RKO (cell line): Measurements from ENCODE around the gene MRM1.
"Not testable (repeated sequence)": the region's sequence is repeated elsewhere in the genome, so short reads cannot be mapped to it uniquely, and the experiment has no call there.

Source experiments
- DNase-seq: peaks from one replicate; pipeline ENCODE4 v3.0.0-alpha.2; 2016; ENCODE audit warnings: low spot score

Gene MRM1

DNA sequence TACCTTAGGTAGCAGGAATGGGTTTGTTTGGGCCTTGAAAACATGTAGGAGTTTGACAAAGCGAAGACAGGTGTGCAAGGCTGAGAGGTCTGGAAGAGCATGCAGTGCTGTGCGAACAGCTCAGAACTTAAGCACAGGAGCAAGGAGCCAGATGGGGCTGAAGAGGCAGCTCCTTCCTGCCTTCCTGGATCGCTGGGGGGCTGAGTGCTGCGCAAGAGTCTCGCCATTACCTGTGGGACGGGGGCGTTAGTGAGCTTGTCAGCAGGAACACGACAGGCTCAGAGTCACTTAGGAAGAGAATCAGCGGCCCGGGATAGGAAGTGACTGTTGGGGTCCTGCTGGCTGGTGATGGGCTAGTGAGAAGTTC, 464 bp upstream of the MRM1 start:
- no peak for DNase-seq

DNA sequence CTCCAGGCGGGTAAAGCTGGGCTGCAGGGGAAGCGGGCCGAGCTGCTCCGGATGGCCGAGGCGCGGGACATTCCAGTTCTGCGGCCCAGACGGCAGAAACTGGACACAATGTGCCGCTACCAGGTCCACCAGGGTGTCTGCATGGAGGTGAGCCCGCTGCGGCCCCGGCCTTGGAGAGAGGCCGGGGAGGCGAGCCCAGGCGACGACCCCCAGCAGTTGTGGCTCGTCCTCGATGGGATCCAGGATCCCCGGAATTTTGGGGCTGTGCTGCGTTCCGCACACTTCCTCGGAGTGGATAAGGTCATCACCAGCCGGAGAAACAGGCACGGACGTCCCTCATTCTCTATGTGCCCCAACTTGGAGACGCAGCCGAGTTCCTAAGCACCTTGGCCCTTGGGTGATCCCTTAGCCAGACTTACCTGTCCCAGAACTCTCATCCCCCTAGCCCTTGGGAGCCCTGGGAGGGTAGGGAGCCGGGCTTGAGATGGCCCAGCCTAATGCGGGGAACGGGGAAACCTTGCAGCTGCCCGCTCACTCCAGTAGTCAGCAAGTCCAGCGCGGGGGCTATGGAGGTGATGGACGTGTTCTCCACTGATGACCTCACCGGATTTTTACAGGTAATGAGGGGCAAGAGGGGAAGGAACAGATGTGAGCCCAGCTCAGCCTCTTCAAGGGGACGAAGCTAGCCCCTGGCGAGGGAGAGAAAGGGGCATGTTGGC, 806 bp downstream of the MRM1 start:
- peak; percentile 39 for DNase-seq

DNA sequence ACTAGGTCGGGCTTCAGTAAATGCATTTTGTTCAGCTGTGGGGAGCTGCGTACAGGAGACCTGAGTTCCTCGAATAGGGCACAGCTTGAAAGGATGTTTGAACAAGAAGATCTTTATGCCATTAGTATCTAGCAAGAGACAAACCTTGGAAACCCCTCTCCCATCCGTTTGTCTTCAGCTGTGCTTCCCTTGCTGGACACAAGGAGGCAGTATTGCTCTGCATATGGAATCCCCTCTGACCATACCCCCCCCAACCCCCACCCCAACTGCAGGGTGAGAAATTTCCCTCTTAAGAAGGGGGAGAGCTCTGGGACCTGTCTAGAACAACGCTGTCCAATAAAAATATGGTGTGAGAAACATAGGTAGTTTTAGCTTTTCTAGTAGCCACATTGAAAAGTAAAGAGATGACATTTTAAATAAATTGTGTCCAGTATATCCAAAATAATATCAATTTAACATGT, 1.6 kb downstream of the MRM1 start:
- DNase-seq: peak; percentile 79

DNA sequence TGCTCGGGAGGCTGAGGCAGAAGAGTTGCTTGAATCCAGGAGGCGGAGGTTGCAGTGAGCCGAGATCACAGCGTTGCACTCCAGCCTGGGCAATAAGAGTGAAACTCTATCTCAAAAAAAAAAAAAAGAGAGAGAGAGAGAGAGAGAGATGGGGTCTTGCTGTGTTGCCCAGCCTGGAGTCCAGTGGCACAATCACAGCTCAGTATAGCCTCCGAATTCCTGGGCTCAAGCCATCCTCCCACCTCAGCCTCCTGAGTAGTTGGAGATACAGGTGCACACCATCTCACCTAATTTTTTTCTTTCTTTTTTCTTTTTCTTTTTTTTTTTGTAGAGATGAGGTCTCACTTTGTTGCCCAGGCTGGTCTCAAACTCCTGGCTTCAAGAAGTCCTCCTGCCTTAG, 3.6 kb downstream of the MRM1 start:
- DNase-seq: not testable (repeated sequence)

DNA sequence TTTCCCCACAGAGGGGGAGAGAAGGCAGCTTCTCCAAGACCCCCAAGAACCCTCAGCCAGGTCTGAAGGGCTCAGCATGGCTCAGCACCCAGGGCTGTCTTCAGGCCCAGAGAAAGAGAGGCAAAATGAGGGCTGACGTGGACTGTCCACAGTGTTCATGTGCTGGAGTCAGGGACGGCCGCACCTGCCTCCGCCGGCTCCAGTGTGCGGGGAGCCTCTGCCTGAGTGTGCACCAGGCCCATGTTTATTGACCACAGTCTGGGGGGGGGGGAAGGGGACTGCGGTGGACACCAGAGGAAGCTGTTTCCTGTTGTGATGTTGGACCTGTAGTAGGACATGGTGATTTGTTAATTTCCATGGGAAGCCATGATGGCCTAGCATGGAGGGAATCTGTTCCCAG, 6.9 kb downstream of the MRM1 start:
- DNase-seq: no peak

DNA sequence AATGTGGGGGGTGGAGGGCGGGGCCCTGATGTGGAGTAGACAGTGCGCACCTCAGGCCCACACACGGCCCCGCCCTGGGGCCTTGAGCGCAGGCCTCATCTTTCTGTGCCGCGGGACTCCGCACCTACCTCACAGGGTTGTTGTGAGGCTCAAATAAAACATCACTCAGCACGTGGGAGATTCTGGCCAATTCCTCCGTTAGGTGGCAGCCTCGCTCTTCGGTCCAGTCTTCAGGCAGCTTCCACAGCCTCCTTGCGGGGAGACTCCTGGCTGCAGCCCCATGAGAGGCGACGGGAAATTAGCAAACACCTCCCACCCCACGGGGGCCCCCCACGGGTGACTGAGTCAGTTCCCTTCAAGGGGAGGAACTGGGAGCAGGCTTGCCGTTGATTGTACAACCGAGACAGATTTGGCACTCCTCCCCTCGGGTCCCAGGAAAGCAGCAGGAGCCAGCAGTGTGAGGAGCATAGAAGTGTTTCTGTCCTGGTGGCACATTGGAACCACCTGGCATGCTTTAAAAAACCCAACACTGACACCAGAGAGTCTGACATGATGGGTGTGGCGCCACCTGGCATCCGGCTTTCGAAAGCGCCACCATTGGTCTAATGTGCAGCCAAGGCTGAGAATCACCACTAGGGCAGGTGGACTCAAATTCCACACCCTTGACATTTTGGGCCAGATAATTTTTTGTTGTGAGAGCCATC, 7.6 kb downstream of the MRM1 start:
- peak; percentile 28 for DNase-seq

DNA sequence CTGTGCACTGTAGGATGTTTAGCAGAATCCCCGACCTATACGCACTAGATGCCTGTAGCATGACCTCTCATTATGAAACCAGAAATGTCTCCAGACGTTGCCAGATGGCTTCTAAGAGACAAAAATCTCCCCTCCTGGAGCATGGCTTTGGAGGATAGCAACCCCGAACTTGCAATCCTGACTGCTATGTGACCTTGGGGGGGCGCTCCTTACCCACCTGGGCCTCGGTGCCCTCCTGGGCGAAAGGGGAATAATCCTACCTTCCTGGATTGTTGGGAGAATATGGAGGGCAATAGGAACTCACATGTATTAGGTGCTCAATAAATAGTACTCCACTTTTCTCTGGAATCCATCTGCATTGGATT, 8.1 kb downstream of the MRM1 start:
- no peak for DNase-seq

DNA sequence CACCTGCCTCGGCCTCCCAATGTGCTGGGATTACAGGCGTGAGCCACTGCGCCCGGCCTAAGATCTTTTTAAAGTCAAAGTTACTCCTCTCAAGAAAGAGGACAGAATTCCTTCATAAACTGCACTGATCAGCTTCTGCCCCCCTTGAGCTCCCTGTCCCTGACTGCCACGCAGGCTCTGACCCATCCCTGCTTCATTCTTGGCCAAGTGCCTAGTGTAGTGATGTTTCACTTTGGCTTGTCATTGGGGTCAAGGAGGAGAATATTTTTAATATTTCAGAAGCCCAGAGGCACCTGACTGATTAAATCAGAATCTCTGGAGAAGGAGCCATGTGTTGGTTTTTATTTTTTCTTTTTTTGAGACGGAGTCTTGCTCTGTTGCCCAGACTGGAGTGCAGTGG, 9.1 kb downstream of the MRM1 start:
- DNase-seq: no peak

DNA sequence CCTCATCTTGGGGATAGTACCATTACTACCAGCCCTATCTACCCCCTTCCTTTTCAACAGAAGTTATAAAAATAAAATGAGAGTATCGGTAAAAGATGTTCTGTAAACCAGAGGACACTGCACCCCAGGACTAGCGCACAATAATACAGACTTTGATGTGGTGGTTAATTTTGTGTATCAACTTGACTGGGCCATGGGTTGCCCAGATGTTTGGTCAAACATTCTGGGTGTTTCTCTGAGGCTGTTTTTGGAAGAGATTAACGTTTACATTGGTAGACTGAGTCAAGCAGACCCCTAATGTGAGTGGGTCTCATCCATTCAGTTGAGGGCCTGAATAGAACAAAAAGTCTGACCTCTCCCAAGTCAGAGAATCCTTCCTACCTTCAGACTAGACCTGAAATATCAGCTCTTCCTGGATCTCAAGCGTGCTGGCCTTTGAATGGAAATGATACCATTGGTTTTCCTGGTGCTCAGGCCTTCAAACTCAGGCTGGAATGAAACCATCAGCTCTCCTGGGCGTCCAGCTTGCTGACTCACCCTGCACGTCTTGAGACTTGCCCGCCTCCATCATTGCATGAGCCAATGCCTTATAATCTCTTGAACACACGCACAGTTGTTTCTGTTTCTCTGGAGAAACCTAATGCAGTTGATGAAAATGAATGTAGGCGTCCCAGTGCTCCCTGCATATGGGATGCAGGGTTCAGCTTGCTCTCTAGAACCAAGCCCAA, 10.1 kb downstream of the MRM1 start:
- DNase-seq: peak; percentile 59

DNA sequence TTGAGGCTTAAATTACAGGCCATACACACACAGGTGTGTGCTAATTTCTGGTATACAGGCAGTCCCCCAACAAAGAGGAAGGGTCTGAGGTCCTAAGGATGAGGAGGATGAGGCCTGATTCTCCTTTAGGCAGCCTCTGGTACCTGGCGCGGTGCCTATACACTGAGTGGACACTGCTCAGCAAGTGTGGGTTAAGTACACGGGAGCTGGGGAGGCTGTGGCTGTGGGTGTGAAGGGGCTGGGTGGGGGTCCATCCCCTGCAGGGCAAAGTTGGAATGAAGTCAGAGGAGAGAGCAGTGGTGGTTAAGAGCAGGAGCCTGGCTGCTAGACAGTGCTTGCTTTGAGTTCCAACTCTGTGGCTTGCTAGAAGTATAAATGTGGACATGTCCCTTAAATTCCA, 10.9 kb downstream of the MRM1 start:
- DNase-seq: no peak

DNA sequence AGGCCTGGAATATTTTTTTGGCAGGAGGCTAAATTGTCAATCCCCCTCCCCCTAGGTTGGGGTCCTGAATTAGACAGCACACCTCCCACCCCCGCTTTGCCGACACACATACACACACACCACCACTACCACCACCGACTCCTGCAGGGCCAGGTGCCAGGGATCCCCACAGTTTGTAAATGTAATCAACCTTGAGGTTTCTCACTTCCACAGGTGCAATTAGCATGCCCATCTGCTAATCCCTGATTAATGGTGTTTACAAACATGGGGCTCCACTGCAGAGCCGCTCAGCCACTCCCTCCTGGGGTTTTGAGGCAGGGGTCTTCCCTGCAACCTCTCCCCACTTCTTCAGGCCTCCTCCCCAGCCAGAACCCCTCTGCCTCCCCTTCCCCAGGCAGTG, 11.8 kb downstream of the MRM1 start:
- DNase-seq: no peak

DNA sequence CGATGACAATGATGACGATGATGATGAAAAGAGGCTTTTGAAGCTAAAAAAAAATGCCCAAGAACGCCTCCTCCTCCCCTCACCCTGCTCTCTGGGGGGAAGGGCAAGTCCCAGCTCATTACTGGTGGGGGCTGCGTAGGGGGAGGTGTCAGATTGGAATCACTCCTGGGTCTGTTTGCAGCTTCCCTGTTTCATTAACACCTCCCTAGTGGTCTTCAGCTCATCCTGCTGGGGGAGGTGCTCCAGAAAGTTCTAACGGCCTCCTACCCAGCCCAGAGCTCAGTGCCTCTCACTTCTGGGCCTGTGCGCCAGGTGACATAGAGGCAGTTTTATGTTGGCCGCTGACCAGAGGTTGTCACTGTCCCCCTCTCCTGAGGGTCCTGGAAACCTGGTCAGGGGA, 12.7 kb downstream of the MRM1 start:
- DNase-seq: no peak

DNA sequence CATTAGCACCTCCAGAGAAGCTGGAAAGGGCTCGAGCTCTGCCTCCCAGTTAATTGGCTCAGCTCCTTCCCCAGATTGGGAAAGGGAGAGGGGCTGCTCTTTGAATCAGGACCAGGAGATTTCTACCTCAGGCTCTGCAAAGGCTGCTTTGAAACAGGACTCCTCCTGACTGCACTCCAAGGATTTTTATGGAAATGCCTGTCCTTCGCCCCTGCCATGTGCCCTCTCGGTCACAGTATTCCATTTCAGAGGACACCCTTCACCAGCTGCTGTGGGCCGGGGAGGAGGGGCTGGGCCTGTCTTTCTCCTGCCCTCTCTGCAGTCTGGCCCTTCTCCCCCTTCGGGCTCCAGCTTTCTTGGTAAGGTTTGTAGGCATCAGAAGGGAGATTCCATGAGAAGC, 13.6 kb downstream of the MRM1 start:
- no peak for DNase-seq

DNA sequence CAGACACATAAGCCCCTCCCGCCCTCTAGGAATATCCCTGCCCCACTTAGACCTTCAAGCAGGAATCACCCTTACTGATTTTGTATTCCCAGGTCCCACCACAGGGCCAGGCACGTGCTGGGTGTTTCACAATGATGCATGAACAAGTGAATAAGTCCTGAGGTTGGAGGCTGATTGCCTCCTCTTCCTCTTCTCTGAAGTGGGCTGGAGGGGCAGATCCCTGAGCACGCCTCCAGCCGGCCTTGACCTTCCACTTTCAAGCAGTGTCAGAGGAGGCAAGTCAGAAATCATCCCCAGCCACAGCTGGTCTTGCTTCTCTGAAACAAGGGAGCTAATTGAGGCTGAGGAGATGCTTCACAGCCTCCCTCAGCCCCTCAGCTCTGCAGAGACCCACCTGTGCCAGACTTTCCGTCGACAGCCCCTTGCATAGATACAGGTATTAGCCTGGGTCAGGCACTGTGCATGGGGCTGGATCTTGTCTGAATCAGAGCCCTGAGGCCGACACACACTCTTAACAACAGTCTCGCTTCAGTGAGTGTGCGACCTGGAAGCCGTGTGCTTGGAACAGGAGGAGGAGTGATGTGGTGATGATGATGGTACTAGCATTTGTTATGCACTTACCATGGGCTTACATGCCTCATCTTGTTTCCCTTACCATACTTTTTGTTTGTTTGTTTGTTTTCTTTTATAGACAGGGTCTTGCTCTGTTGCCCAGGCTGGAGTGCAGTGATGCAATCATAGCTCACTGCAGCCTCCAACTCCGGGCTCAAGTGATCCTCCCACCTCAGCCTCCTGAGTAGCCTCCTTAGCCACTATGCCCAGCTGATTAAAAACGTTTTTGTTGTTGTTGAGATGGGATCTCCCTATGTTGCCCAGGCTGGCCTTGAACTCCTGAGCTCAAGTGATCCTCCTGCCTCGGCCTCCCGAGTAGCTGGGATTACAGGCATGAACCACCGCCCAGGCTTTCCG, 15.0 kb downstream of the MRM1 start:
- no peak for DNase-seq

DNA sequence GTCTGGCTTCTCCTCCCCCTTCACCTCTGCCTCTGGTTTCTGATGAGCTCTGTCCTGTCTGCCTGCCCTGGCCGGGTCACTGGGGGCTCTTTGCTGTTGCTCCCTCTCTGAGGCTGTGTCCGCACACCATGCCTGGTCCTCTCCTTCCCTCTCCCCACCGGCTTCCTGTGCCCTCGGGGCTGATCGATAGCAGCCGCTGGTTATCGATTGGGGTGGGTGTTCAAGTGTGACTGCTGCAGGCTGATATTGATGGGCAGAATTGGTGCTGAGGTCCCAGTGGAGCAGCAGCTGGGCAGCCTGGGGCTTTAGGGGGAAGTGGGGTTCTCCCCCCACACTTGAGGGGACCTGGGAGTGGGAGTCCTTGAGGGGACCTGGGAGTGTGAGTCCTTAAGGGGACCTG, 16.4 kb downstream of the MRM1 start:
- no peak for DNase-seq

DNA sequence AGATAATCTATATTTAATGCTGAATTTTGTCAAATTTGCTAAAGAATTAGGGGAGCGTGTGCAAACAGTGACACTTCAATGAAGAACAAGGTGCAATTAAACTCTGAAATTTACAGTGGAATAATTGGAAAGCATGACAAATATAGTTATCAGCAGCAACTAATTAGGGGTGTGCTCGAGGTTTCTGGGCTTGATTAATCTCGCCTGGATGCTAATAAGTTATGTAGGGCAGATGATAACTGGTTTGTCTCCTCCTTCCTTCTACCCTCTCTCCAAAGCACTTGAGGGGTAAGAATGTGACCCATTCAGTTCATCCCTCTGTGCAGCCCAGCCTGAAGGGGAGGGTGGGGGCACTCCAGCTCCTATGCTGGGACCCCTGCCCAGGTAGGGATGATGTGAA, 21.9 kb downstream of the MRM1 start:
- DNase-seq: no peak

DNA sequence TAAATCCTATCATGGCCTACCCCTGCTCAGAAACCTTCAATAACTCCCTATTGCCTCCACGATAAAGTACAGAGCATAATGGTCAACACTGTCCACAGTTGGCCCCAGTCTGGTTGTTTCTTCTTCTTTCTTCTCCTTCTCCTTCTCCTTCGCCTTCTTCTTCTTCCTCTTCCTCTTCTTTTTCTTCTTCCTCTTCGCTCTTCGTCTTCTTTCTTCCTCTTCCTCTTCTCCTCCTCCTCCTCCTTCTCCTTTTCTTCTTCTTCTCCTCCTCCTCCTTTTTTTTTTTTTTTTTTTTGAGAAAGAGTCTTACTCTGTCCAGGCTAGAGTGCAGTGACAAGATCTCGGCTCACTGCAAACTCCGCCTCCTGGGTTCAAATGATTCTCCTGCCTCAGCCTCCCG, 23.8 kb downstream of the MRM1 start:
- DNase-seq: no peak

DNA sequence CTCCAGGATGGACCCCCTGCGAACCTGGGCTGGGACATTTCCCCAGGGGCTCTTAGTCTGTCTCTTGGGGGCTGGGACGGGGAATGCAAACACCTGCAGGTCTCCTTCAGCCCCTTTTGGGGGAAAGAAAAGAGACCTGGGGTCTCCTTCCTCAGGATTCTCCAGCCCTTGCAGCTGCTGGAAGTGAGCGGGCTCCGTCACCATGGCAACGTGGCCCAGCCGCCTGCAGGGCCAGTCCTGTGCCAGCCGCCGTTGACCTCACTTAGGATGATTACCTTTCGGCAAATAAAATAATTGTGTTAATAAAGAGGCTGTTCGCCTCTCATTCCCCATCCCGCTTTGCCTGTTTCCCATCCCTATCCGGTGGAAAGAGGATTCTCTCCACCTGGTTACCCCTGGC, 25.7 kb downstream of the MRM1 start:
- no peak for DNase-seq

DNA sequence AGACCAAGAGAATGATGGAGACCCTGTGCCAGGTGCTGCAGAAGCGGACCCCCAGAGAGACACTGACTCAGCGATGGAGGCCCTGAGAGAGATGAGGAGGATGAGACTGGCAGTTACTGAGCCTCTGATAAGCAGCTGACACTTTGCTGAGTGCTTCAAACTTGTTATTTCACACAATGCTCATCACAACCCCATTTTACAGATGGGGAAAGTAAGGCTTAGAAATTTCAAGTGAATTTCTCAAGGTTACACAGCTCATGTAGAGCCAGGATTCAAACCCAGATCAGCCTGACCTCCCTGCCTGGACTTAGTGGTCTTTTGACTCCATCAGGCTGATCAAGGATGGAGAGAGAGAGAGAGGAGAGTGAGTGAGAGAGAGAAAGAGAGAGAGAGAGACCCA, 27.2 kb downstream of the MRM1 start:
- DNase-seq: no peak

DNA sequence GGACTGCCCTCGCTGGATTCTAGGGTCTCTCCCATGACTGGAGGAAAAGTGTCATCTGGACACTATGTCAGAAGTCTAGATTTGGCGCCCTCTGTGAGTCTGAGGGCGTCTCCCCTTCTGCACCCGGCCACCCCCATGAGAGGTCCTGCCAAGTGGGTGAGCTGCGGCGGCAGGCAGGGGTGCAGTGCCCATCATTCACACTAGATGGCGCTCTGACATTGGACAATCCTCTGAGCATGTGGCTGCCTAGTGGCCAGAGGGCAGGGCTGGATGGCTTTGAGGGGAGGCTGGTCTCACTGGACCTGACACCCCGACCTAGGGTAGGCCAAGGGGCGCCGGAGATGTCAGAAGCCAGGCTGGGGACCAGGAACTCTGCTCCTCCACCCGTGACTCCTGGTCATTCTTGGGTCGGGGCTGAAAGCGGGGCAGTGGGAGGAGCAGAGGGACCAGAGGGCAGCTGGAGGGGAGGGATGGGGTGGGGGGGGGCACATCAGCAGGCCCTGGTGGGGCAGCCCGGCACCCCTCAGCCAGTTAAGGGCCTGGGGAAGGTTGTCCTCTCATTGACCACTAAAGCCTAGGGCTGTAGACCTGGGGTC, 28.0 kb downstream of the MRM1 start:
- DNase-seq: peak; percentile 74

DNA sequence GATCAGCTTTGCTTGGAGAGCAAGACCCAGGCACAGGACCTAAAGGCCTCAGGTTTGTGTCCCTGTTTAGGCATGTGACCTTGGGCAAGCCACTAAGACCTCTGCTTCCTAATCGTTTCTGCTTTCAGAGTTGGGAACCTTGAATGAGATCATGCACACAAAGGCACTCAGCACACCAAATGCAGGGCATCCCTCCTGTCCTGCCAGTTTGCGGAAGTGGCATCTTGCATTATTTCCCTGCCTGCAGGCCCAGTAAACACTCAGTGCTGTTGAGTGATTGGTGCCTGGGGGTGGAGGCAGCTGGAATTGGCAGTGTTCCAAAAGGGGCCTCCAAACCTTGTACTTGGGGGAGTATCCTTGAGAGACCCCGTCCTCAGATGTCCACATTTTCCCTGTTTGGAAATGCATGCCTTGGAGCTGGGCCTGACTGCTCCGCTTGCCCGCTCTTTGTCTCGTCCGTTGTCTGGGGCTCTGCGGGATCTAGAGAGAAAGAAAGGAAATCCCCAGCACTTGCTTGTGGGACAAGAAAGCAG, 28.7 kb downstream of the MRM1 start:
- DNase-seq: no peak

DNA sequence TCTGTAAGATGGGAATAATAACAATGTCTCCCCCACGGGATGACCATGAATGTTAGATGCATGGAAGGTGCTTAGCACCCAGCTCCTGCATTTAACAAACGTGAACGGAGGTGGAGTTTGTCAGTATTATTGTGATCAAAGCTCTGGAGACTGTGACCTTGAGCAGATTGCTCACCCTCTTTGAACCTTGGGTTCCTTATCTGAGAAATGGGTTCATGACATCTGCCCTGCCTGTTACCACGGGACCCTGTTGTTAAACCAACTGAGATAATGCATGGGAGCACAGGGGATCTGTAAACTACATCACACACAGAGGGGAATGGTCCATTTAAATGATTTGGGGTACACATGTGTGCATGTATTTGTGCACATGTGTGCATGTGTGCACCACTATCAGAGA, 29.6 kb downstream of the MRM1 start:
- DNase-seq: no peak
